GM19239 (cell line): ENCODE results near the gene BRAT1.
A peak's percentile ranks its signal among the peaks of the same experiment; 100 is the strongest.

Source experiments
- DNase-seq: peaks from one replicate; pipeline ENCODE4 v3.0.0; 2011; ENCODE audit warnings: low spot score; ENCODE audit not compliant: insufficient read length
- FAIRE-seq: peaks from 2 replicates; lab custom pipeline; 2011; peaks lifted over from hg19 to GRCh38; lab: Jason Lieb, UNC

The BRAT1 gene

GRCh38 chr7:2527505-2528467 lies 27.5 kb downstream of the BRAT1 start:
- FAIRE-seq (no peak), DNase-seq (no peak)

- no peak for FAIRE-seq
- DNase-seq: no peak
These were observed 28.4 kb downstream of the BRAT1 start for GRCh38 chr7:2526659-2527504.

GRCh38 chr7:2525658-2526630 lies 29.4 kb downstream of the BRAT1 start:
- FAIRE-seq: no peak
- DNase-seq: no peak

GRCh38 chr7:2524808-2525657 lies 30.3 kb downstream of the BRAT1 start:
- DNase-seq (no peak), FAIRE-seq (no peak)

GRCh38 chr7:2523941-2524807 lies 31.1 kb downstream of the BRAT1 start:
- FAIRE-seq: no peak
- DNase-seq: no peak

- DNase-seq (no peak), FAIRE-seq (no peak)
These were observed 31.8 kb downstream of the BRAT1 start for GRCh38 chr7:2523461-2523936.

GRCh38 chr7:2522780-2523433 lies 32.4 kb downstream of the BRAT1 start:
- FAIRE-seq: no peak

GRCh38 chr7:2521952-2522591 lies 33.3 kb downstream of the BRAT1 start:
- DNase-seq (no peak), FAIRE-seq (peak; percentile 75)

More at GRCh38 chr7:2522780-2523433, 32.4 kb downstream of the BRAT1 start:
- no peak for DNase-seq

GRCh38 chr7:2521341-2521745 lies 34.0 kb downstream of the BRAT1 start:
- FAIRE-seq (no peak), DNase-seq (no peak)

GRCh38 chr7:2520761-2521290 lies 34.5 kb downstream of the BRAT1 start:
- FAIRE-seq (no peak), DNase-seq (no peak)

GRCh38 chr7:2520131-2520760 lies 35.1 kb downstream of the BRAT1 start:
- no peak for FAIRE-seq
- DNase-seq: no peak

GRCh38 chr7:2519119-2519930 lies 36.0 kb downstream of the BRAT1 start, which contains the start of gene LFNG:
TSS of gene LFNG (plus strand) at chr7:2519774. CDS start at chr7:2519862, 88 bp downstream.
- FAIRE-seq (peak; percentile 86), DNase-seq (peak; percentile 100)

- DNase-seq: no peak
- no peak for FAIRE-seq
These were observed 36.6 kb downstream of the BRAT1 start for GRCh38 chr7:2518737-2519118.

- FAIRE-seq (no peak), DNase-seq (no peak)
These were observed 37.4 kb downstream of the BRAT1 start for GRCh38 chr7:2517678-2518507.
